NCI-H526 treated with DMSO at 0.1 percent for 48 hours (cell line): ENCODE results near the gene BCAS1.
A peak's percentile ranks its signal among the peaks of the same experiment; 100 is the strongest.

Experiments
- DNase-seq: peaks from one replicate; lab custom pipeline; 2025; lab: John Stamatoyannopoulos, UW

Gene BCAS1

GRCh38 chr20:53959911-53960578 is 110.3 kb downstream of the BCAS1 start:
- no peak for DNase-seq

- no peak for DNase-seq
These were observed 112.1 kb downstream of the BCAS1 start for GRCh38 chr20:53958260-53958659.

- DNase-seq = no peak
These were observed 112.8 kb downstream of the BCAS1 start for GRCh38 chr20:53957451-53958172.

- DNase-seq = no peak
These were observed 114.2 kb downstream of the BCAS1 start for GRCh38 chr20:53956013-53956715.

GRCh38 chr20:53954723-53955658 is 115.4 kb downstream of the BCAS1 start:
- DNase-seq = no peak

GRCh38 chr20:53952528-53953096 is 117.8 kb downstream of the BCAS1 start:
- no peak for DNase-seq

GRCh38 chr20:53950578-53950977 is 119.8 kb downstream of the BCAS1 start:
- no peak for DNase-seq

- DNase-seq = no peak
These were observed 120.4 kb downstream of the BCAS1 start for GRCh38 chr20:53950031-53950430.

GRCh38 chr20:53949319-53949839 is 121.0 kb downstream of the BCAS1 start:
- DNase-seq = no peak

- no peak for DNase-seq
These were observed 121.7 kb downstream of the BCAS1 start for GRCh38 chr20:53948383-53949318.

GRCh38 chr20:53947501-53948195 is 122.7 kb downstream of the BCAS1 start:
- DNase-seq = no peak

GRCh38 chr20:53946106-53946505 is 124.3 kb downstream of the BCAS1 start:
- no peak for DNase-seq

- no peak for DNase-seq
These were observed 124.9 kb downstream of the BCAS1 start for GRCh38 chr20:53945478-53945877.

- DNase-seq = no peak
These were observed 125.6 kb downstream of the BCAS1 start for GRCh38 chr20:53944796-53945195.

- peak; percentile 24 for DNase-seq
These were observed 126.7 kb downstream of the BCAS1 start for GRCh38 chr20:53943522-53944291.

- no peak for DNase-seq
These were observed 127.4 kb downstream of the BCAS1 start for GRCh38 chr20:53942973-53943372.

GRCh38 chr20:53942472-53942816 is 128.0 kb downstream of the BCAS1 start:
- DNase-seq = no peak

GRCh38 chr20:53941680-53942471 is 128.5 kb downstream of the BCAS1 start:
- peak; percentile 64 for DNase-seq
